Measurements from ENCODE around the gene SCP2D1.

SCP2D1 gene

GRCh38 chr20:18815194-18815942, 1.8 kb downstream of the SCP2D1 start:
- DNase-seq: no peak

- no peak for DNase-seq
These were observed 9.2 kb downstream of the SCP2D1 start for GRCh38 chr20:18822832-18823231.

- DNase-seq: no peak
These were observed 18.4 kb downstream of the SCP2D1 start for GRCh38 chr20:18831830-18832499.

GRCh38 chr20:18832546-18833200, 19.1 kb downstream of the SCP2D1 start:
- no peak for DNase-seq

- no peak for DNase-seq
These were observed 22.1 kb downstream of the SCP2D1 start for GRCh38 chr20:18835466-18836256.

GRCh38 chr20:18837718-18838117, 24.1 kb downstream of the SCP2D1 start:
- no peak for DNase-seq

- no peak for DNase-seq
These were observed 26.1 kb downstream of the SCP2D1 start for GRCh38 chr20:18839507-18840247.

GRCh38 chr20:18840248-18840645, 26.7 kb downstream of the SCP2D1 start:
- no peak for DNase-seq

GRCh38 chr20:18845017-18845416, 31.4 kb downstream of the SCP2D1 start:
- no peak for DNase-seq

- DNase-seq: no peak
These were observed 33.7 kb downstream of the SCP2D1 start for GRCh38 chr20:18847226-18847755.

GRCh38 chr20:18849131-18849530, 35.5 kb downstream of the SCP2D1 start:
- DNase-seq: no peak

GRCh38 chr20:18851629-18852028, 38.0 kb downstream of the SCP2D1 start:
- DNase-seq: no peak

- no peak for DNase-seq
These were observed 38.7 kb downstream of the SCP2D1 start for GRCh38 chr20:18852318-18852717.

GRCh38 chr20:18853216-18853615, 39.6 kb downstream of the SCP2D1 start:
- no peak for DNase-seq

- no peak for DNase-seq
These were observed 40.5 kb downstream of the SCP2D1 start for GRCh38 chr20:18853946-18854646.

- DNase-seq: no peak
These were observed 42.3 kb downstream of the SCP2D1 start for GRCh38 chr20:18855882-18856281.

GRCh38 chr20:18856873-18857272, 43.3 kb downstream of the SCP2D1 start:
- DNase-seq: no peak

- no peak for DNase-seq
These were observed 44.1 kb downstream of the SCP2D1 start for GRCh38 chr20:18857640-18858039.

GRCh38 chr20:18858816-18859215, 45.2 kb downstream of the SCP2D1 start:
- DNase-seq: no peak
